ENCODE results near the gene HOXB4.

HOXB4 gene

DNA sequence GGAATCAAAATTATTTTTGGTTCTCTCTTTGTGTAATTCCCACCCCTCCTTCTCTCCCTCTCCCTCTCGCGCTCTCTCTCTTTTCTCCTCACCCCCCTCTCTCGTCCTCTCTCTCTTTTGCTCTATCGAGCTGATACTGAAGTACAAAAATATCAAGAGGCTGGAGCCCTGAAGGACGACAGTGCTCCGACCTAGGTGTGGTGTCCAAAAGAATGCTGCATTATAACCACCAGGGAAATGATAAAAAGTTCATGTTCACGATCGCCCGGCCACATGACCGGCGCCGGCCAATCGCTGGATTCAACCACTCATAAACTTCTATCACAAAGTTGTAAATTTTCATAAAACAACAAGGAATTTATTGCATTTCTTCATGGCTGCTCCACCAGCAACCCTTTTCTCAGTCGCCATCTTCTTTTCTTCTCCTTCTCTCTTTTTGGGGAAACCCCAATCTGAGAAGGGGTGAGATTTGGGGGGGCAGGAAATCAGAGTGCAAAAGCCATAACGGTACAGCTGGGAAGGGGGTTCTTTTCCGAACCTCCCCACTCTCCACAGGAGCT lies 26.7 kb upstream of the HOXB4 start, which contains the start of gene HOXB6:
HOXB6 (minus strand) TSS at position 217 of the 560 bp plus-strand sequence. CDS start 6,836 bp downstream, outside the sequence.
- Histone ChIP-seq H3K27me3 (ENCODE audit: insufficient read depth, low read length) (peaks cover 100% of the 10 kb centered on the region), H3K4me1 (ENCODE audit: insufficient read depth, low read length) (no peaks in the 10 kb centered on the region), H3K4me3 (ENCODE audit: low read length) (no peak within 1 kb of the TSS), H3K27ac (ENCODE audit: low read length) (no peak within 1 kb of the TSS), H3K36me3 (ENCODE audit: insufficient read depth, low read depth, low read length) (no peaks in the 10 kb centered on the region), H3K9me3 (ENCODE audit: insufficient read depth, low read depth, low read length) (peaks cover 7% of the 10 kb centered on the region; the same call in 1 of the 2 replicates), H3K9ac (ENCODE audit: low read depth, low read length) (no peak within 1 kb of the TSS)

DNA sequence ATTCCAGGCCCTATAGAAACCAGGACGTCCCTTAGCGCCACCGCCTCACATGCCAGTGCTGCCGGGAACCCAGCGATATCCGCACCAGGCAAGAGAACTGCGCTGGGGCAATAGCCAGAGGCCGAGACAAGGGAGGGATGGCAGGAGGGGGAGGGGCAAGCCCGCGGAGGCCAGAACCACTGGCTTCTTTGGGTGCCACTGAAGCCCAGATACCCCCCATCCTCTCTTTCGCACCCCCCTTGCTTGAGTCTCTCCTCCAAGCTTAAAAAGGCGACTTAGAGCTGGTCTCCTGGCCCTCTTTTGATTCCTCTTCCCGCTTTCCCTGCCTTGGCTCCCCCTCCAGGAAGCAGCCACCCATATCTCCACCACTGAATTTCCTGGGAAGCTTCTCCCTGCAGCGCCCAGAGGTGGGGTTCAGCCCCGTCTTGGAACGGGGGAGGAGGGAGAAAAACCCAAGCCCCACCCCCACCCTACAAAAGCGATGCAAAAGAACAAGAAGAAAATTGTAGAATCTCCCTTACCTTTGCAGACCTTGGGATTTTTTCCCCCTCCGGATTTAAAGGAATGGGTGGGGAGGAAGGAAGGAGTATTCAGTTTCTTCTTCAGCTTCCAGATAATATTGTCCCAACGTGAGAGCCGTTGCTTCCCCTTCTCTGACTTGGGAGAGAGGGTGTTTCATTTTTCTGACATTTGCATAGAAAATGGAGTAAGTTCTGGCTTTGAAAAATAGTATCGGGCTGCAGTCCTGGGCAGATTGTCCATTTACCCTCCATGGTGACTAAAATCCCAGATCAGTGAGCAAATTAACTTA lies 26.0 kb upstream of the HOXB4 start:
- H3K4me1 ChIP-seq (ENCODE audit: insufficient read depth, low read length) = no peaks in the 10 kb centered on the region
- no peak overlapping the region for H3K27ac ChIP-seq (ENCODE audit: low read length)
- peaks cover 10% of the 10 kb centered on the region; the same call in 1 of the 2 replicates for H3K9me3 ChIP-seq (ENCODE audit: insufficient read depth, low read depth, low read length)
- no peak overlapping the region for H3K4me3 ChIP-seq (ENCODE audit: low read length)
- H3K27me3 ChIP-seq (ENCODE audit: insufficient read depth, low read length) = peaks cover 100% of the 10 kb centered on the region
- H3K9ac ChIP-seq (ENCODE audit: low read depth, low read length) = no peak overlapping the region
- H3K36me3 ChIP-seq (ENCODE audit: insufficient read depth, low read depth, low read length) = no peaks in the 10 kb centered on the region

DNA sequence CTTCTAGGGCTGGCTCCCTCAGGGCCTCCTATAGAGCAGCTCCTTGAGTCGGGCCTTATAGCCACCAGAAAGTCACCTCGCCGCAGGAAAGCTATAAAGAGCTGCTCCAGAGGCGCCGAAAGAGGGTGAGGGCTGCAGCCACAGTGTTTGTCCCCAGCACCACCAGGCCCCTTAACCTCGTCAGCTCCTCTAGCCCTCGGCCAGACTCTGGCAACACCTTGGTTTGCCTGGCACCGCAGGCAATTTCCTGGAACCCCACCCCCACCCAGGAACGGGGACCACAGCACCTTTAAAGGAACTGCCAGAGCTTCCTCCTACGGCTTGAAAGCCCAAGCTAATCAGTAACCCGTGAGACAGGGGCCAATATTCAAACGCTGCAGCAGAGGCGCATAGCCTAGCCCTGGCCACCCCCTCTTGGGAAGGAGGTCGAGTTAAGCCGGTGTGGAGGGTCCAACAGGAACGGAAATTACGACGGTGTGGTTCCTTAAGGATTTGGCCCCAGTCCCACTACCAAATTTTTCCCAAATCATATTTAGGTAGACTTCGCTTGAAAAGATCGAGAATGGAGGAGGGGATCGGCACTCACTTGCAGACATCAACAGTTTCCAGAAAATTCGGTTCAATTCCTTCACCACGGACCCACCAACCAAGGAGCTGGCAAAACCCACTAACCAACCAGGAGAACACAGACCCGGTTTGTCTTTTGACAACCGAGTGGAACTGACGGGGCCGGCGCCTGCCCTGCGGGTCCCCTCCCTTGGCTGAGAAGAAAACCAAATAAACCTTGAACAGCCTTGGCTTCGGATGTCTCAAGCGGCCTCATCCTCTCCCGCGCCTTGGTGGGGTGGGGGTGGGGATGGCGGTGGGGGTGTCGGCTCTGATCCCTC lies 23.6 kb upstream of the HOXB4 start:
- Histone ChIP-seq H3K27ac (ENCODE audit: low read length) (no peak overlapping the region), H3K27me3 (ENCODE audit: insufficient read depth, low read length) (peaks cover 100% of the 10 kb centered on the region), H3K9me3 (ENCODE audit: insufficient read depth, low read depth, low read length) (peaks cover 6% of the 10 kb centered on the region; the same call in 1 of the 2 replicates), H3K4me3 (ENCODE audit: low read length) (no peak overlapping the region), H3K9ac (ENCODE audit: low read depth, low read length) (no peak overlapping the region), H3K4me1 (ENCODE audit: insufficient read depth, low read length) (no peaks in the 10 kb centered on the region), H3K36me3 (ENCODE audit: insufficient read depth, low read depth, low read length) (no peaks in the 10 kb centered on the region)

DNA sequence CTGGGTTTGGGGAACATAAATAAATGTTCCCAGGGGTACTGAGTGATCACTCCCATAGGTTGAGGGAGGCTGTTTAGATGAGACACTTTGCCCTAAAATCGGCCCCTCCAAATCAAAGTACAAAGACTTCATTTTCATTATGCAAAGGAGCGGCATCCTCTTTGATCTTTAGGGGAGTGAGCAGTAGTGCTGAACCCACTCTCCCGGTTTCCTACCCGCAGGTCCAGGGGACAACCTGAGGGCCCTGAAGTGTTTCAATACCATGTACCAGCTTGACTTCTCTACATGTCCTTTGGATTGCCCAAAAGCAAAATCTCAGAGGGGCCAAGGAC lies 23.0 kb upstream of the HOXB4 start:
- Histone ChIP-seq H3K27ac (ENCODE audit: low read length) (no peak overlapping the region), H3K27me3 (ENCODE audit: insufficient read depth, low read length) (peaks cover 100% of the 10 kb centered on the region), H3K9ac (ENCODE audit: low read depth, low read length) (no peak overlapping the region), H3K4me3 (ENCODE audit: low read length) (no peak overlapping the region), H3K36me3 (ENCODE audit: insufficient read depth, low read depth, low read length) (no peaks in the 10 kb centered on the region), H3K4me1 (ENCODE audit: insufficient read depth, low read length) (no peaks in the 10 kb centered on the region), H3K9me3 (ENCODE audit: insufficient read depth, low read depth, low read length) (peaks cover 3% of the 10 kb centered on the region; the same call in 1 of the 2 replicates)

DNA sequence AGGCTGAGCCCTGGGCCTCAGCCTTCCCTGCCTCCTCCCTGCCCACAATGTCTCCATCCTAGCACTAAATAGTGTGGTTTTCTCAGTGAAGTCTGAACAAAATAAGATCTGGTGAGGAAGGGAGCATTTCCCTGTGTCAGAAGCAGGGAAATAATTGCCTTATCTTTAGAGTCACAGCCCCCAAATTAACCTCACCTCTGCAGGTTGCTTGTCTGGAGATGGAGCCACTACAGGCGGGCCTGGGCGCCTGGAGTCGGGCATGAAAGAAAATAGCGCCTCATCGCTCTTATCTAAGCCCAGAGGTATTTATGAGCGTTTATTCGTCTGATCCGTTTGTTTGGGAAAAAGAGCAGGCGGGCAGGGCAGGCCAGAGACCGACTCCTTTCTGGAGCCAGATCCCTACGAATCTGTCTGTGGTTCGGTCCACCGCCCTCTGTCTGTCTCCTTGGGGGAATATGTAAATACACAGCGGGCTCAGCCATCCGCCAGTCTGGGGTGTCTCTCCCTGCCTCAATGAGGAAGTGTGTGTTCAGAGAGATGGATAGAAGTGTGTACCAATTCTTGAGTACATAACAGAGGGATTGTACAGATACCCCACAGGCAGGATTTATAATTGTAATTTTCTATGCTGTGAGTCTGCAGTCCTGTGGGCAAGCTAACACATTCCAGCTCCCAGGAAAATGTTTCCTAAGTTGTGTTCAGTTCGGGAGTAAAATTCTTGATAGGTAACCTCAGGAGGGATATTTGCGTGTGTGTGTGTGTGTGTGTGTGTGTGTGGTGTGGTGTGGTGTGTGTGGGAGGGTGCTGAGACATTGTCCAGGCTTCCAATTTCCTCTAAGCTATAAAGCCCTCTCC lies 22.3 kb upstream of the HOXB4 start:
- no peak overlapping the region for H3K9ac ChIP-seq (ENCODE audit: low read depth, low read length)
- no peak overlapping the region for H3K4me3 ChIP-seq (ENCODE audit: low read length)

DNA sequence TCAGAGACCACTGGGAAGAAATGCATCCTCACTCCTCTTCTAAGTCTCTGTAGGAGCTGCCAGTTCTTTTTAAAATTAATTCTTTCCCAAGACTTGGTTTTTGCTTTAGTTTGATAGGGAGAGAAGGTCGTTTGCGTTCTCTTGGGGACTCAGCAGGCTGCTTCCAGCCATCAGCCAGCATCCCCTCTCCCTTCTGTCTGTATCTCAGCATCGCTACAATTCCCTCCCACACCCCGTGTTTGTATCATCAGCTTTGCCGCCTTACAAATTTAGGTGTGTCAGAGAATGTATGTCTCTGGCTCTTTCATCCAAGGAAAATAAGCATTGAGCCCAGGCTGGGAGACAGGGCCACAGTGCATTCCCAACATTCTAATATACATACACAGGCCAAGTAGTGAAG lies 21.2 kb upstream of the HOXB4 start:
- Histone ChIP-seq H3K27me3 (ENCODE audit: insufficient read depth, low read length) (peaks cover 100% of the 10 kb centered on the region), H3K4me3 (ENCODE audit: low read length) (no peak overlapping the region), H3K36me3 (ENCODE audit: insufficient read depth, low read depth, low read length) (no peaks in the 10 kb centered on the region), H3K27ac (ENCODE audit: low read length) (no peak overlapping the region), H3K9me3 (ENCODE audit: insufficient read depth, low read depth, low read length) (peaks cover 3% of the 10 kb centered on the region; the same call in 1 of the 2 replicates), H3K9ac (ENCODE audit: low read depth, low read length) (no peak overlapping the region), H3K4me1 (ENCODE audit: insufficient read depth, low read length) (no peaks in the 10 kb centered on the region)

More for the DNA sequence above, 22.3 kb upstream of the HOXB4 start:
- Histone ChIP-seq H3K27me3 (ENCODE audit: insufficient read depth, low read length) (peaks cover 100% of the 10 kb centered on the region), H3K36me3 (ENCODE audit: insufficient read depth, low read depth, low read length) (no peaks in the 10 kb centered on the region), H3K9me3 (ENCODE audit: insufficient read depth, low read depth, low read length) (peaks cover 3% of the 10 kb centered on the region; the same call in 1 of the 2 replicates), H3K27ac (ENCODE audit: low read length) (no peak overlapping the region), H3K4me1 (ENCODE audit: insufficient read depth, low read length) (no peaks in the 10 kb centered on the region)

DNA sequence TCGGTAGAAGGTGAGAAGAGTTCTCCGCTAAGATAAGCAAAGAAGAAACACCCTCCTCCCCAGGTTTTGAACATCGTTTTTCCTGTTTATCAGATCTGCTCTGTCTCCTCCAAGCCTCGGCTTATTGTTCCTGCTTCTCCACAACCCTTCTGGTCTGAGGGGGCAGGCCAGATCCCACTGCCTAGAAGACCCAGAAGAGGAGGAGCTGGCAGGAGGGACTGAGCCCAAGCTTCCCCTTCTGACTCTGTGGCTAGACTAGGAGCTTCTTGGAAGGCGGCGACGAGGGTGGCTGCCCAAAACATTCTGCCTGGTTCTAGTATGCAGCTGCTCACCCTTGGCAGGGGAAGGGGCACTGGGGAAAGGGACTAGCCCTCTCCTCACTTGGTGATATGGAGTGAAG lies 20.6 kb upstream of the HOXB4 start:
- Histone ChIP-seq H3K4me3 (ENCODE audit: low read length) (no peak overlapping the region), H3K4me1 (ENCODE audit: insufficient read depth, low read length) (peaks cover 4% of the 10 kb centered on the region; the same call in 1 of the 2 replicates), H3K27me3 (ENCODE audit: insufficient read depth, low read length) (peaks cover 100% of the 10 kb centered on the region), H3K27ac (ENCODE audit: low read length) (no peak overlapping the region), H3K9ac (ENCODE audit: low read depth, low read length) (no peak overlapping the region), H3K36me3 (ENCODE audit: insufficient read depth, low read depth, low read length) (no peaks in the 10 kb centered on the region), H3K9me3 (ENCODE audit: insufficient read depth, low read depth, low read length) (peaks cover 3% of the 10 kb centered on the region; the same call in 1 of the 2 replicates)

DNA sequence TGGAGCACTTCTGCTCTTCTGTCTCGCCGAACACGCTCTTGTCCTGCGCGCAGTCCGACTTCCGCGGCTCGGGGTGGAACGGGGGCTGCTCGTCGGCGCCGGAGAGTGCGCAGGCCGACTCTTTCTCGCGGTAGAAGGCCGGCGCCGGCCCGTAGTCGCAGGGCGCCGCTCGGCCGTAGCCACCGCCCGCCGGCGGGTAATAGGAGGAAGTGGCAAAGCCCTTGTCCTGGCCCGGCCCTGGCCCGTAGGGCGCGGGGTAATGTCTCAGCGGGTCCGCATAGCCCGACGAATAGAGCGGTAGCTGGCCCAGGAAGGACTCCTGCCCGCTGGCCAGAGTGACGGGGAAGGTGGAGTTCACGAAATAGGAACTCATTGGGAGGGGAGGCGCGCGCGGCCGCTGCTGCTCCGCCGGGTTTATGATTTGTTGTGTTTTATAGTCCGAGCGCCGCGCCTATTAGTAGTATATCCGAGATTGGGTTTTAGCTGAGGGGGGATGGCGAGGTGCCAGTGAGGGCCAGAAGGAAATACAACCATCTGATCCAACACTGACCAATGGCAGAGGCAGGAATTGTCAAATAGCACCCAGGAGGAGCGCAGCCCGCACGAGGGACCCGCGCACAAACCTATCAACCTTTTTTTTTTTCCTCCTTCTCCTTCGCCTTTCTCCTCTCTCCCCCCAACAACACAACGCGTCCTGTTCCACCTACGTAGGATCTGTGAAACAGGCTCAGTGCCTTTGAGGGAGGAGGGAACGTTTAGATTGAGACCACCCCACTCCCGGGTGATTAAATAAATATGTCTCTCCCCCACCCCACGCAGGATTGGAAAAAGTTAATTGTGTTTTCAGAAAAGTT lies 19.9 kb upstream of the HOXB4 start:
- no peak overlapping the region for H3K9ac ChIP-seq (ENCODE audit: low read depth, low read length)
- H3K9me3 ChIP-seq (ENCODE audit: insufficient read depth, low read depth, low read length) = peaks cover 3% of the 10 kb centered on the region; the same call in 1 of the 2 replicates
- no peaks in the 10 kb centered on the region for H3K36me3 ChIP-seq (ENCODE audit: insufficient read depth, low read depth, low read length)
- peaks cover 100% of the 10 kb centered on the region for H3K27me3 ChIP-seq (ENCODE audit: insufficient read depth, low read length)
- H3K4me3 ChIP-seq (ENCODE audit: low read length) = no peak overlapping the region
- H3K4me1 ChIP-seq (ENCODE audit: insufficient read depth, low read length) = peaks cover 4% of the 10 kb centered on the region; the same call in 1 of the 2 replicates
- no peak overlapping the region for H3K27ac ChIP-seq (ENCODE audit: low read length)

DNA sequence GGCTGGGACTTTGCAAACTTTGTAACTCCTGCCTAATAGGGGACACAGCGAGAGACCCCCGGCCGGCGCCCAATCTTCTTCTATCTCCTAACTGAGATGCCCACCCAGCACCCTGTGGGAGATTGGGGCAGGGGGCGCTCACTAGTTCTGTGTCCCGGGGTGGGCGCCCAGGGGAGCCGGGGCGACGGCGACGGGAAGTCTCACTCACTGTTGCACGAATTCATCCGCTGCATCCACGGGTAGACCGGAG lies 19.3 kb upstream of the HOXB4 start:
- no peak overlapping the region for H3K27ac ChIP-seq (ENCODE audit: low read length)
- no peak overlapping the region for H3K9ac ChIP-seq (ENCODE audit: low read depth, low read length)
- H3K36me3 ChIP-seq (ENCODE audit: insufficient read depth, low read depth, low read length) = no peaks in the 10 kb centered on the region
- H3K9me3 ChIP-seq (ENCODE audit: insufficient read depth, low read depth, low read length) = peaks cover 3% of the 10 kb centered on the region; the same call in 1 of the 2 replicates
- peaks cover 4% of the 10 kb centered on the region; the same call in 1 of the 2 replicates for H3K4me1 ChIP-seq (ENCODE audit: insufficient read depth, low read length)
- H3K27me3 ChIP-seq (ENCODE audit: insufficient read depth, low read length) = peaks cover 100% of the 10 kb centered on the region
- no peak overlapping the region for H3K4me3 ChIP-seq (ENCODE audit: low read length)

DNA sequence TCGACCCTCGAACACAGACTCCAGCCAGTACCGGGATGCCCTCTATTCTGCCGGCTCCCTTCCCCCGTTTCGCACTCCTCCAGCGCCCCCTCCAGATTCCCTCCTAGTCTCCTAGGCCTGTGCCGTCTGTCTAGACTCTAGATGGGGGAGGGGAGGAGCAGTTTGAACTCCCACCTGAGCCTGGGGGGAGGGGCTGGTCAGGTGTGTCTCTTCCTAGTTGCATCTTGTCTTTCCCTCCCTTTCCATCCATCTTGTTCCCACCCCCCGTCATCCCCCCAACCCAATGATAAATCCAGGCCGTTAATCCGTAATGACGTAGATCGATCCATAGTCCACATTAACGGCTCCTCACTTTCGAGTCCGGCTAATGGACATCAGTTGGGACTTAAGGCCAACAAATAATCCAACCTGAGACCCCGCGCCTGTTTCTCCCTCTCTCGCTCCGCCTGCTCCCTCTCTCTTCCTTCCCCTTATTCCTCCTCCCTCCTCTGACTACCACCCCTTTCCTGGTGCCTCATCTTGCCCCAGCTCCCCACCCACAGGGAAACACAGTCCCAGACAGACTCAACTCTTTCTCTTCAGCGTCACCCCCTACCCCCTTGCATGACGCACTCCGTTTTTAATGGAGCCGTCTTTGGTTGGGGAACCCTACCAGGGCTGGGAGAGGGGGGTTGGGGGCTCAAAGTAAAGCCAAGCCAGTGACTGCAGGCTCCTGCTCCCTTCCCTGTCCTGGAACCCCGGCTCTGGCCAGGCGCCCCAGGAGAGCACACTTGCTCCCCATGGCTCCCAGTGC lies 18.8 kb upstream of the HOXB4 start:
- Histone ChIP-seq H3K27ac (ENCODE audit: low read length) (no peak overlapping the region), H3K4me1 (ENCODE audit: insufficient read depth, low read length) (peaks cover 4% of the 10 kb centered on the region; the same call in 1 of the 2 replicates), H3K36me3 (ENCODE audit: insufficient read depth, low read depth, low read length) (no peaks in the 10 kb centered on the region), H3K9ac (ENCODE audit: low read depth, low read length) (no peak overlapping the region), H3K4me3 (ENCODE audit: low read length) (no peak overlapping the region), H3K9me3 (ENCODE audit: insufficient read depth, low read depth, low read length) (peaks cover 3% of the 10 kb centered on the region; the same call in 1 of the 2 replicates), H3K27me3 (ENCODE audit: insufficient read depth, low read length) (peaks cover 100% of the 10 kb centered on the region)

Measured in iPS-20b (cell line).